Endothelial cell of umbilical vein (primary cell): ENCODE results near the gene SPARC. TPM values are rescaled to one million over a fixed set of nuclear protein-coding genes. Genes with fewer than 3 reads are reported as not detected.

Experiments used
- BruUV-seq: library from RNA; stranded (reverse); fragments of 400-500 nt; replicated peaks from 2 replicates; lab custom pipeline; 2021; lab: Mats Ljungman, UMichigan
- CTCF ChIA-PET: fragments of 300-600, 350-600 bp; sonication (Branson Sonifier 250); formaldehyde crosslinking; loops from one replicate; lab custom pipeline; 2021; ENCODE audit warnings: antibody characterized with exemption, inconsistent platforms; lab: Charles Lee
- POLR2A ChIA-PET: fragments of 300-600, 350-600 bp; sonication (Branson Sonifier 250); formaldehyde crosslinking; loops from one replicate; lab custom pipeline; 2021; ENCODE audit warnings: antibody characterized with exemption, inconsistent platforms; lab: Charles Lee
- DNase-seq: peaks from one replicate; pipeline ENCODE4 v3.0.0-alpha.2; 2011; ENCODE audit warnings: low read depth, low spot score
- FAIRE-seq: peaks from 2 replicates; lab custom pipeline; 2011; peaks lifted over from hg19 to GRCh38; lab: Jason Lieb, UNC
- H2AFZ ChIP-seq: 2 replicates; pipeline ENCODE4 v1.6.0; 2012; ENCODE audit warnings: low read depth, low read length, control low read depth, inconsistent platforms
- H3K27ac ChIP-seq: 2 replicates; pipeline ENCODE4 v1.5.1; 2011; ENCODE audit warnings: low read depth, mild to moderate bottlenecking, control low read depth, low read length, moderate library complexity; ENCODE audit not compliant: insufficient read depth
- H3K27me3 ChIP-seq, 2 experiments: 2 replicates each; pipeline versions ENCODE4 v1.6.0 to v1.6.1; 2011; ENCODE audit warnings: low read length in 2 of 2, mixed read lengths in 1 of 2; ENCODE audit not compliant: control insufficient read depth in 2 of 2, insufficient read depth in 2 of 2
- H3K36me3 ChIP-seq, 2 experiments: 2 replicates in 1 of 2; 3 replicates in 1 of 2; pipeline ENCODE4 v1.5.1; 2011; ENCODE audit warnings: low read length in 2 of 2, mild to moderate bottlenecking in 1 of 2, moderate library complexity in 1 of 2; ENCODE audit not compliant: control insufficient read depth in 2 of 2, insufficient read depth in 2 of 2; ENCODE audit errors: extremely low read depth in 1 of 2
- H3K4me1 ChIP-seq: 3 replicates; pipeline ENCODE4 v1.5.1; 2011; ENCODE audit warnings: mild to moderate bottlenecking, low read length; ENCODE audit not compliant: control insufficient read depth, insufficient read depth; ENCODE audit errors: extremely low read depth
- H3K4me2 ChIP-seq: 2 replicates; pipeline ENCODE4 v1.6.1; 2011; ENCODE audit warnings: low read length, control low read depth, mixed read lengths; ENCODE audit not compliant: insufficient read depth
- H3K4me3 ChIP-seq, 3 experiments: fragments of 200-600 bp in 1 of 3; sonication (generic), shearing (Covaris generic) in 1 of 3; replicated peaks in 1 of 3; 2 replicates each; pipeline ENCODE4 v1.5.1; 2011 to 2016; ENCODE audit warnings: control low read depth in 3 of 3, low read length in 3 of 3, mild to moderate bottlenecking in 2 of 3, inconsistent platforms in 1 of 3, low read depth in 1 of 3, moderate library complexity in 1 of 3; ENCODE audit not compliant: insufficient read depth in 1 of 3
- H3K79me2 ChIP-seq: 2 replicates; pipeline ENCODE4 v1.6.0; 2012; ENCODE audit warnings: low read length, inconsistent platforms; ENCODE audit not compliant: control insufficient read depth, insufficient read depth
- H3K9ac ChIP-seq: replicated peaks from 2 replicates; pipeline ENCODE3; 2011; ENCODE audit warnings: low read length, control low read depth; ENCODE audit not compliant: insufficient read depth; ENCODE audit errors: extremely low read depth
- H3K9me1 ChIP-seq: replicated peaks from 3 replicates; pipeline ENCODE4 v1.6.0; 2011; ENCODE audit warnings: mild to moderate bottlenecking, low read length; ENCODE audit not compliant: control insufficient read depth, insufficient read depth; ENCODE audit errors: extremely low read depth
- H3K9me3 ChIP-seq: replicated peaks from 2 replicates; pipeline ENCODE4 v1.5.1; 2012; ENCODE audit warnings: low read length, inconsistent platforms; ENCODE audit not compliant: control insufficient read depth, insufficient read depth
- H4K20me1 ChIP-seq: replicated peaks from 2 replicates; pipeline ENCODE3; 2011; ENCODE audit warnings: mild to moderate bottlenecking, low read length; ENCODE audit not compliant: control insufficient read depth, insufficient read depth; ENCODE audit errors: extremely low read depth
- MAX ChIP-seq: IDR thresholded peaks from 2 replicates; pipeline ENCODE4 v1.6.1; 2011; ENCODE audit not compliant: insufficient read depth, insufficient read length
- MYC ChIP-seq: IDR thresholded peaks from one replicate; pipeline ENCODE4 v1.6.1; 2011; ENCODE audit warnings: mild to moderate bottlenecking, low read depth, low read length
- POLR2A ChIP-seq: IDR thresholded peaks from 2 replicates; pipeline ENCODE4 v1.6.1; 2012; ENCODE audit warnings: low read depth, mild to moderate bottlenecking, control low read depth, low read length
- dilution Hi-C: fragments of 300-500 bp; cut with MboI; formaldehyde crosslinking; loops from one replicate; pipeline ENCODE4 v1.15.0; 2019; ENCODE audit warnings: low sequenced_read_pairs; ENCODE audit not compliant: extremely low pct_ligation_motif_present
- intact Hi-C: fragments of 100-400 bp; cut with micrococcal nuclease; formaldehyde crosslinking; loops from one replicate; pipeline ENCODE4 v1.10.0; 2022
- polyA plus RNA-seq, 4 experiments: library from polyadenylated mRNA; depleted of rRNA in 3 of 4; stranded (reverse) in 3 of 4; unstranded in 1 of 4; fragments of >200 nt; gene quantifications; 2 replicates each; pipeline versions ENCODE4 v1.2.1 to v1.2.3, GENCODE V29; 2011 to 2012; ENCODE audit warnings: missing spikeins in 1 of 4
- total RNA-seq: library from RNA; stranded (reverse); gene quantifications from 2 replicates; pipeline ENCODE4 v1.2.3, GENCODE V29; 2021

SPARC gene
- total and polyA plus RNA-seq, 2 donors (not counting 3 experiments of a cell fraction or from before 2014, with no cell fraction given): 2,962 to 3,114 TPM

- H3K4me1 ChIP-seq: peaks cover 75% of the 10 kb centered on the region
- H4K20me1 ChIP-seq: no peaks in the 10 kb centered on the region
- peaks cover 91% of the 10 kb centered on the region for H3K79me2 ChIP-seq
- BruUV-seq: no TSS peak
- peak overlapping the region; percentile 23 for H3K27ac ChIP-seq
- no peaks in the 10 kb centered on the region for H3K27me3 ChIP-seq
- CTCF ChIA-PET: interaction anchor here (1.0 to 6.5 kb wide), 10 partner anchors 7 to 58 kb away, joined by 3 to 59 read pairs (median 12); no protein-coding TSS in a partner anchor
- H3K9me3 ChIP-seq: no peaks in the 10 kb centered on the region
- intact Hi-C loops: no loop called here
- FAIRE-seq (no peak), DNase-seq (peak; percentile 27)
- no peak overlapping the region for H3K9ac ChIP-seq
- peaks cover 9 to 12% of the 10 kb centered on the region in 2 experiments for H3K36me3 ChIP-seq
- peak overlapping the region; percentile 90 for H3K4me2 ChIP-seq
- dilution Hi-C loops: no loop called here
- H3K4me3 ChIP-seq: peak overlapping the region in 1 of 3 experiments; percentile 7
- no peak overlapping the region for H2AFZ ChIP-seq
- TF ChIP-seq MAX (peak; percentile 22), MYC (no peak)
- H3K9me1 ChIP-seq: no peaks in the 10 kb centered on the region
- POLR2A ChIA-PET: interaction anchor here (0.7 to 3.5 kb wide), 7 partner anchors 10 to 88 kb away, joined by 3 to 19 read pairs (median 6); no protein-coding TSS in a partner anchor
Observed at GRCh38 chr5:151682751-151683331, 3.9 kb downstream of the SPARC start.

- H3K9me3 ChIP-seq: no peaks in the 10 kb centered on the region
- no peak overlapping the region for H3K9ac ChIP-seq
- H2AFZ ChIP-seq: no peak overlapping the region
- peak overlapping the region; percentile 23 for H3K27ac ChIP-seq
- intact Hi-C loops (no loop called here), dilution Hi-C loops (no loop called here)
- ChIA-PET POLR2A (interaction anchor here (0.7 to 3.5 kb wide), 6 partner anchors 10 to 89 kb away, joined by 3 to 19 read pairs (median 4); no protein-coding TSS in a partner anchor), CTCF (interaction anchor here (1.2 to 6.5 kb wide), 8 partner anchors 7 to 59 kb away, joined by 3 to 59 read pairs (median 19); no protein-coding TSS in a partner anchor)
- H3K4me3 ChIP-seq: no peak overlapping the region
- DNase-seq (no peak), FAIRE-seq (peak; percentile 28)
- peak; percentile 11 for TF ChIP-seq MAX
- TF ChIP-seq MYC: no peak
- TF ChIP-seq POLR2A: peak; percentile 10
- H3K79me2 ChIP-seq: peaks cover 94% of the 10 kb centered on the region
- H3K4me1 ChIP-seq: peaks cover 77% of the 10 kb centered on the region
- no peaks in the 10 kb centered on the region for H3K9me1 ChIP-seq
- peaks cover 9 to 15% of the 10 kb centered on the region in 2 experiments for H3K36me3 ChIP-seq
- no peaks in the 10 kb centered on the region for H4K20me1 ChIP-seq
- H3K4me2 ChIP-seq: peak overlapping the region; percentile 13
- BruUV-seq: no TSS peak
- no peaks in the 10 kb centered on the region for H3K27me3 ChIP-seq
Observed at GRCh38 chr5:151682240-151682639, 4.5 kb downstream of the SPARC start.
